ENCODE measurements around the gene SCAP.
A peak's percentile ranks its signal among the peaks of the same experiment; 100 is the strongest.

The SCAP gene

GRCh38 chr3:47407896-47408838 lies 67.6 kb downstream of the SCAP start:
- no peak for TF ChIP-seq CTCF (IDR thresholded peaks at IDR 0.05; ENCODE audit: low read depth, low read length, missing control alignments)
- no peak for DNase-seq (ENCODE audit: low read depth)
- H3K4me3 ChIP-seq (ENCODE audit: low read depth, low read length): no peak overlapping the region
- in situ Hi-C loops (cut with HindIII; ENCODE audit: low sequenced_read_pairs): no loop called here

GRCh38 chr3:47407237-47407636 lies 68.5 kb downstream of the SCAP start:
- no peak overlapping the region for H3K4me3 ChIP-seq (ENCODE audit: low read depth, low read length)
- TF ChIP-seq CTCF (IDR thresholded peaks at IDR 0.05; ENCODE audit: low read depth, low read length, missing control alignments): no peak
- in situ Hi-C loops (cut with HindIII; ENCODE audit: low sequenced_read_pairs): no loop called here
- no peak for DNase-seq (ENCODE audit: low read depth)

GRCh38 chr3:47406762-47407149 lies 69.0 kb downstream of the SCAP start:
- no peak overlapping the region for H3K4me3 ChIP-seq (ENCODE audit: low read depth, low read length)
- DNase-seq (ENCODE audit: low read depth): no peak
- no peak for TF ChIP-seq CTCF (IDR thresholded peaks at IDR 0.05; ENCODE audit: low read depth, low read length, missing control alignments)
- in situ Hi-C loops (cut with HindIII; ENCODE audit: low sequenced_read_pairs): no loop called here

GRCh38 chr3:47405820-47406761 lies 69.7 kb downstream of the SCAP start:
- in situ Hi-C loops (cut with HindIII; ENCODE audit: low sequenced_read_pairs): no loop called here
- no peak overlapping the region for H3K4me3 ChIP-seq (ENCODE audit: low read depth, low read length)
- no peak for TF ChIP-seq CTCF (IDR thresholded peaks at IDR 0.05; ENCODE audit: low read depth, low read length, missing control alignments)
- DNase-seq (ENCODE audit: low read depth): no peak

GRCh38 chr3:47404955-47405790 lies 70.6 kb downstream of the SCAP start:
- DNase-seq (ENCODE audit: low read depth): peak; percentile 41
- no peak overlapping the region for H3K4me3 ChIP-seq (ENCODE audit: low read depth, low read length)
- in situ Hi-C loops (cut with HindIII; ENCODE audit: low sequenced_read_pairs): no loop called here
- TF ChIP-seq CTCF (IDR thresholded peaks at IDR 0.05; ENCODE audit: low read depth, low read length, missing control alignments): no peak
